Osteoblast (primary cell): ENCODE data around the gene TRIM69. TPM values are rescaled to one million over a fixed set of nuclear protein-coding genes. Genes with fewer than 3 reads are reported as not detected.

Experiments used
- DNase-seq: peaks from one replicate; pipeline ENCODE4 v3.0.0; 2011; ENCODE audit warnings: low spot score, mixed read lengths; ENCODE audit not compliant: insufficient read length; ENCODE audit errors: missing footprints
- H2AFZ ChIP-seq: 2 replicates; pipeline ENCODE4 v1.6.0; 2011; ENCODE audit warnings: mild to moderate bottlenecking, low read length
- H3K27ac ChIP-seq: 2 replicates; pipeline ENCODE4 v1.5.1; 2011; ENCODE audit warnings: mild to moderate bottlenecking, low read depth, low read length, moderate library complexity
- H3K27me3 ChIP-seq: 2 replicates; pipeline ENCODE4 v1.6.0; 2012; ENCODE audit warnings: mild to moderate bottlenecking, control low read depth, inconsistent platforms, low read length, moderate library complexity; ENCODE audit not compliant: insufficient read depth
- H3K36me3 ChIP-seq: 2 replicates; pipeline ENCODE4 v1.5.1; 2011; ENCODE audit warnings: mild to moderate bottlenecking, low read length, control low read depth, moderate library complexity; ENCODE audit not compliant: insufficient read depth
- H3K4me1 ChIP-seq: 2 replicates; pipeline ENCODE4 v1.5.1; 2011; ENCODE audit warnings: mild to moderate bottlenecking, low read length, control low read depth, moderate library complexity; ENCODE audit not compliant: insufficient read depth
- H3K4me2 ChIP-seq: 2 replicates; pipeline ENCODE4 v1.6.0; 2011; ENCODE audit warnings: mild to moderate bottlenecking, low read length; ENCODE audit not compliant: insufficient read depth
- H3K4me3 ChIP-seq: fragments of 200-600 bp; sonication (generic); 3 replicates; pipeline ENCODE4 v1.5.1; 2012; ENCODE audit warnings: mild to moderate bottlenecking, low read length, inconsistent platforms; ENCODE audit not compliant: insufficient read depth
- H3K79me2 ChIP-seq: 2 replicates; pipeline ENCODE4 v1.6.0; 2012; ENCODE audit warnings: mild to moderate bottlenecking, low read length, control low read depth, inconsistent platforms; ENCODE audit not compliant: insufficient read depth
- H3K9me3 ChIP-seq: 2 replicates; pipeline ENCODE4 v1.5.1; 2011; ENCODE audit warnings: low read depth, low read length, control low read depth
- H4K20me1 ChIP-seq: 2 replicates; pipeline ENCODE4 v1.6.0; 2012; ENCODE audit warnings: mild to moderate bottlenecking, low read length, control low read depth; ENCODE audit not compliant: insufficient read depth
- total RNA-seq: library from RNA; depleted of rRNA; stranded (reverse); fragments of >200 nt; gene quantifications from 2 replicates; pipeline ENCODE4 v1.2.3, GENCODE V29; 2012
- TF ChIP-seq, protein P1 (sequence below): IDR thresholded peaks from 2 replicates; pipeline ENCODE4 v1.5.1; 2011; ENCODE audit warnings: mild to moderate bottlenecking, low read depth, low read length, moderate library complexity; ENCODE audit errors: extremely low read depth

Gene TRIM69
- total RNA-seq, 1 donor: 9.4 TPM

- Histone ChIP-seq H3K36me3 (no peaks in the 10 kb centered on the region), H3K27me3 (peaks cover 11% of the 10 kb centered on the region), H3K79me2 (no peaks in the 10 kb centered on the region), H2AFZ (no peak overlapping the region), H3K9me3 (no peaks in the 10 kb centered on the region), H3K4me1 (no peaks in the 10 kb centered on the region), H3K4me3 (no peak overlapping the region), H3K27ac (no peak overlapping the region), H4K20me1 (no peaks in the 10 kb centered on the region), H3K4me2 (no peak overlapping the region)
- TF ChIP-seq, protein P1, sequence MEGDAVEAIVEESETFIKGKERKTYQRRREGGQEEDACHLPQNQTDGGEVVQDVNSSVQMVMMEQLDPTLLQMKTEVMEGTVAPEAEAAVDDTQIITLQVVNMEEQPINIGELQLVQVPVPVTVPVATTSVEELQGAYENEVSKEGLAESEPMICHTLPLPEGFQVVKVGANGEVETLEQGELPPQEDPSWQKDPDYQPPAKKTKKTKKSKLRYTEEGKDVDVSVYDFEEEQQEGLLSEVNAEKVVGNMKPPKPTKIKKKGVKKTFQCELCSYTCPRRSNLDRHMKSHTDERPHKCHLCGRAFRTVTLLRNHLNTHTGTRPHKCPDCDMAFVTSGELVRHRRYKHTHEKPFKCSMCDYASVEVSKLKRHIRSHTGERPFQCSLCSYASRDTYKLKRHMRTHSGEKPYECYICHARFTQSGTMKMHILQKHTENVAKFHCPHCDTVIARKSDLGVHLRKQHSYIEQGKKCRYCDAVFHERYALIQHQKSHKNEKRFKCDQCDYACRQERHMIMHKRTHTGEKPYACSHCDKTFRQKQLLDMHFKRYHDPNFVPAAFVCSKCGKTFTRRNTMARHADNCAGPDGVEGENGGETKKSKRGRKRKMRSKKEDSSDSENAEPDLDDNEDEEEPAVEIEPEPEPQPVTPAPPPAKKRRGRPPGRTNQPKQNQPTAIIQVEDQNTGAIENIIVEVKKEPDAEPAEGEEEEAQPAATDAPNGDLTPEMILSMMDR: no peak
- DNase-seq: no peak
These were observed 53.9 kb downstream of the TRIM69 start for GRCh38 chr15:44790215-44790614.

- H4K20me1 ChIP-seq: no peaks in the 10 kb centered on the region
- no peaks in the 10 kb centered on the region for H3K36me3 ChIP-seq
- H3K4me2 ChIP-seq: no peak overlapping the region
- TF ChIP-seq, protein P1: no peak
- no peak for DNase-seq
- H2AFZ ChIP-seq: no peak overlapping the region
- no peaks in the 10 kb centered on the region for H3K79me2 ChIP-seq
- H3K4me3 ChIP-seq: no peak overlapping the region
- H3K27me3 ChIP-seq: peaks cover 14% of the 10 kb centered on the region
- H3K4me1 ChIP-seq: no peaks in the 10 kb centered on the region
- H3K27ac ChIP-seq: no peak overlapping the region
- no peaks in the 10 kb centered on the region for H3K9me3 ChIP-seq
These were observed 54.3 kb downstream of the TRIM69 start for GRCh38 chr15:44790656-44791055.

- H3K36me3 ChIP-seq: no peaks in the 10 kb centered on the region
- TF ChIP-seq, protein P1: no peak
- no peaks in the 10 kb centered on the region for H3K9me3 ChIP-seq
- H3K79me2 ChIP-seq: no peaks in the 10 kb centered on the region
- no peaks in the 10 kb centered on the region for H3K4me1 ChIP-seq
- H3K27me3 ChIP-seq: peaks cover 11% of the 10 kb centered on the region
- H2AFZ ChIP-seq: no peak overlapping the region
- no peaks in the 10 kb centered on the region for H4K20me1 ChIP-seq
- no peak overlapping the region for H3K4me3 ChIP-seq
- no peak for DNase-seq
- H3K4me2 ChIP-seq: no peak overlapping the region
- no peak overlapping the region for H3K27ac ChIP-seq
These were observed 56.4 kb downstream of the TRIM69 start for GRCh38 chr15:44792715-44793114.

DNA sequence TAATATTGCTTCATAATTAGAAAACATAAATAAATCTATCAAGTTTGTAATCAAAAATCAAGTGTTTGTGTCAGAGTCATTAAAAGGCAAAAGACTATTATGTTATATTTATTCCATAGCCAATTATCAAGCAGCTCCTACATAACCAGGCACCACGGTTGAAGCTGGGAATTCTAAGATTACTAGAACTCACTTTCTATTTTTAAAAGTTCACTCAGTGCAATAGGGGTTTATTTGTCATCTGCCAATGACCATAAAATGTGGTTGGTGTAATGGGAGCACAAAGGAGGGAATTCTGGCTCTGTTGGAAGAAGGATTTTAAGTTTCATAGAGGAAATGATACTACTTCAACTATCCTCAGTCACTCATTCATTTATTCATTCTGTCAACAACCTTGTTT is 57.7 kb downstream of the TRIM69 start:
- no peak overlapping the region for H3K4me3 ChIP-seq
- H3K79me2 ChIP-seq: no peaks in the 10 kb centered on the region
- DNase-seq: no peak
- H3K9me3 ChIP-seq: no peaks in the 10 kb centered on the region
- H3K4me2 ChIP-seq: no peak overlapping the region
- H4K20me1 ChIP-seq: no peaks in the 10 kb centered on the region
- H3K27ac ChIP-seq: no peak overlapping the region
- no peaks in the 10 kb centered on the region for H3K36me3 ChIP-seq
- peaks cover 10% of the 10 kb centered on the region for H3K27me3 ChIP-seq
- TF ChIP-seq, protein P1: no peak
- H2AFZ ChIP-seq: no peak overlapping the region
- no peaks in the 10 kb centered on the region for H3K4me1 ChIP-seq
